Keratinocyte (primary cell): ENCODE results near the gene ACER3.

Experiments used
- CTCF ChIP-seq, 3 experiments: IDR thresholded peaks in 1 of 3; conservative IDR thresholded peaks in 1 of 3; optimal IDR thresholded peaks in 1 of 3; 2 replicates in 2 of 3; 3 replicates in 1 of 3; pipeline versions ENCODE3 to v1.5.1; 2011; ENCODE audit warnings: low read length in 3 of 3, mild to moderate bottlenecking in 3 of 3, moderate library complexity in 2 of 3, control low read depth in 1 of 3, inconsistent platforms in 1 of 3; ENCODE audit not compliant: insufficient read depth in 2 of 3; ENCODE audit errors: extremely low read depth in 1 of 3
- EZH2 ChIP-seq: IDR thresholded peaks from one replicate; pipeline ENCODE4 v1.6.1; 2012; ENCODE audit warnings: inconsistent platforms, mild to moderate bottlenecking, low read length, moderate library complexity

DNA sequence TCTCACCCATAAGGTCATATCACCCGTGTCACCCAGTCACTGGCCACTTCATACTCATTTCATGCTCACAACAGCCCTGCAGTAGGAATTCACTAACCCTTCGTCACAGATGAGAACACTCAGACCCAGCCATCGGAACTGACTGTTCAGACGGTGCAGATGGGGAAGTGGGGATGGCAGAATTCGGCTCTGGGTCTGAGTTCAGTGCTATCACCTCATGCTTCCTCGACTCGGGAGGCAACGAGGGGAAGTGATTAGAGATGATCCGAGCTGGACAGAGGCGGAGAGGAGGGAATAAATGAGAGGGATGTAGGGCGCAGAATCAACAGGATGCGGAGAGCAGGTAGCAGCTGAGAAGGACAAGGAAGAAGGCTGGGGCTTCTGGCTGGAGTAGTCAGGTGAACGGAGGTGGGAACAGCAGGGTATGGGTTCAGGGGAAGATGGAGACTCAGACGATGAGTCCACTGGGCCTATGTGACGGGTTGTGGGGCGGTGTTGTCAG is 178.2 kb downstream of the ACER3 start:
- TF ChIP-seq CTCF (optimal IDR thresholded peaks at IDR 0.05 in 1 of 3, IDR thresholded peaks at IDR 0.05 in 1 of 3, conservative IDR thresholded peaks at IDR 0.05 in 1 of 3; ENCODE audit: extremely low read depth in 1 of 3, insufficient read depth in 2 of 3, low read length in 3 of 3) (no peak), EZH2 (no peak)
